ENCODE measurements around the gene WAC.

DNA sequence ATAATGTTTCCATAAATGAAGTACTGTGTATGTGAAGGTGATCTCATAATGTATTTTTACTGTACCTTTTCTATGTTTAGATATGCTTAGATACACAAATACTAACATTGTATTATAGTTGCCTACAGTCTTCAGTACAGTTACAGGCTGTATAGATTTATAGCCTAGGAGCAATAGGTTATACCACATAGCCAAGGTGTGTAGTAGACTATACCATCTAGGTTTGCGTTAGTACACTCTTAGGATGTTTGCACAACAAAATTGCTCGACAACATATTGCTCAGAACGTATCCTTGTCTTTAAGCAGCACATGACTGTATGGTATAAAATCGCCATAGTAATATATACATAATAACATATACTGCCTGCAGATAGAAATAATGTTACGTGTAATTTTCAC lies 42.9 kb downstream of the WAC start:
- TF ChIP-seq POLR2A (IDR thresholded peaks at IDR 0.05) (no peak), POLR2AphosphoS5 (IDR thresholded peaks at IDR 0.05) (no peak), EP300 (IDR thresholded peaks at IDR 0.05) (no peak)
- TF ChIP-seq, protein P1, sequence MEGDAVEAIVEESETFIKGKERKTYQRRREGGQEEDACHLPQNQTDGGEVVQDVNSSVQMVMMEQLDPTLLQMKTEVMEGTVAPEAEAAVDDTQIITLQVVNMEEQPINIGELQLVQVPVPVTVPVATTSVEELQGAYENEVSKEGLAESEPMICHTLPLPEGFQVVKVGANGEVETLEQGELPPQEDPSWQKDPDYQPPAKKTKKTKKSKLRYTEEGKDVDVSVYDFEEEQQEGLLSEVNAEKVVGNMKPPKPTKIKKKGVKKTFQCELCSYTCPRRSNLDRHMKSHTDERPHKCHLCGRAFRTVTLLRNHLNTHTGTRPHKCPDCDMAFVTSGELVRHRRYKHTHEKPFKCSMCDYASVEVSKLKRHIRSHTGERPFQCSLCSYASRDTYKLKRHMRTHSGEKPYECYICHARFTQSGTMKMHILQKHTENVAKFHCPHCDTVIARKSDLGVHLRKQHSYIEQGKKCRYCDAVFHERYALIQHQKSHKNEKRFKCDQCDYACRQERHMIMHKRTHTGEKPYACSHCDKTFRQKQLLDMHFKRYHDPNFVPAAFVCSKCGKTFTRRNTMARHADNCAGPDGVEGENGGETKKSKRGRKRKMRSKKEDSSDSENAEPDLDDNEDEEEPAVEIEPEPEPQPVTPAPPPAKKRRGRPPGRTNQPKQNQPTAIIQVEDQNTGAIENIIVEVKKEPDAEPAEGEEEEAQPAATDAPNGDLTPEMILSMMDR (IDR thresholded peaks at IDR 0.05) = no peak

All from stomach (tissue), 4 donors.